Measurements from ENCODE around the gene FBXL14. TPM values are rescaled to one million over a fixed set of nuclear protein-coding genes. Genes with fewer than 3 reads are reported as not detected.

Gene FBXL14
- total RNA-seq, 2 experiments from 2014 or later = 11.4 to 11.9 TPM

DNA sequence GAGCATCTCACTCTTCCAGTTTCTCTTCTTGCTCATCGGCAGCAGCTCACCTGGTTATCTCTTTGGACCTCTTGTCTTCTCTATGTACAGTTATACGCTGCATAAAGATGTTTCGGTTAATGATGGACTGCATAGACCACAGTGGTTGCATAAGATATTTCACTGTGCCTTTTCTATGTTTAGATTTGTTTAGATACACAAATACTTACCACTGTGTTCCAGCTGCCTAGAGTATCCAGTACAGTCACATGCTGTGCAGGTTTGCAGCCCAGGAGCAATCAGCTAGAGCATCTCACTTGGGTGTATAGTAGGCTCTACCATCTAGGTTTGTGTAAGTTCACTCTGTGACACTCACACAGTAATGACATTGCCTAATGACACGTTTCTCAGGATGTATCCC lies 57.6 kb downstream of the FBXL14 start:
- Mint-ChIP-seq H3K27ac (no peak overlapping the region), H3K4me3 (no peak overlapping the region), H3K4me1 (ENCODE audit: low read depth) (peaks cover 25% of the 10 kb centered on the region), H3K36me3 (ENCODE audit: low read depth) (no peaks in the 10 kb centered on the region), H3K9me3 (no peaks in the 10 kb centered on the region), H3K27me3 (ENCODE audit: low read depth) (peaks cover 67% of the 10 kb centered on the region)
- intact Hi-C loops (cut with micrococcal nuclease) = no loop called here
- no peak for DNase-seq
- CTCF ChIA-PET = no interaction called here

- no peak overlapping the region for H3K27ac Mint-ChIP-seq
- CTCF ChIA-PET = interaction anchor here (0.6 to 1.9 kb wide), 6 partner anchors 17 to 409 kb away, joined by 3 to 7 read pairs (median 4); no protein-coding TSS in a partner anchor
- peaks cover 30% of the 10 kb centered on the region for H3K4me1 Mint-ChIP-seq (ENCODE audit: low read depth)
- no peak for DNase-seq
- no peaks in the 10 kb centered on the region for H3K36me3 Mint-ChIP-seq (ENCODE audit: low read depth)
- H3K27me3 Mint-ChIP-seq (ENCODE audit: low read depth) = peaks cover 59% of the 10 kb centered on the region
- intact Hi-C loops (cut with micrococcal nuclease) = loop anchor here (5.0 kb wide), 1 partner anchor 417 kb away; no protein-coding TSS in a partner anchor
- H3K9me3 Mint-ChIP-seq = no peaks in the 10 kb centered on the region
- H3K4me3 Mint-ChIP-seq = no peak overlapping the region
Observed at GRCh38 chr12:1534748-1535147, 59.6 kb downstream of the FBXL14 start.

GRCh38 chr12:1533602-1534304 lies 60.6 kb downstream of the FBXL14 start:
- peaks cover 61% of the 10 kb centered on the region for H3K27me3 Mint-ChIP-seq (ENCODE audit: low read depth)
- intact Hi-C loops (cut with micrococcal nuclease) = loop anchor here (2.0 to 5.0 kb wide), 2 partner anchors 73 to 416 kb away; no protein-coding TSS in a partner anchor
- DNase-seq = peak; percentile 60
- H3K27ac Mint-ChIP-seq = no peak overlapping the region
- CTCF ChIA-PET = interaction anchor here (0.7 to 1.9 kb wide), 5 partner anchors 16 to 416 kb away, joined by 3 to 7 read pairs (median 4); no protein-coding TSS in a partner anchor
- no peaks in the 10 kb centered on the region for H3K9me3 Mint-ChIP-seq
- no peaks in the 10 kb centered on the region for H3K36me3 Mint-ChIP-seq (ENCODE audit: low read depth)
- peaks cover 33% of the 10 kb centered on the region for H3K4me1 Mint-ChIP-seq (ENCODE audit: low read depth)
- peak overlapping the region; percentile 63 for H3K4me3 Mint-ChIP-seq

- peak; percentile 22 for DNase-seq
- Mint-ChIP-seq H3K4me1 (ENCODE audit: low read depth) (peaks cover 33% of the 10 kb centered on the region), H3K27ac (no peak overlapping the region), H3K4me3 (peak overlapping the region; percentile 63), H3K27me3 (ENCODE audit: low read depth) (peaks cover 63% of the 10 kb centered on the region), H3K36me3 (ENCODE audit: low read depth) (no peaks in the 10 kb centered on the region), H3K9me3 (no peaks in the 10 kb centered on the region)
- intact Hi-C loops (cut with micrococcal nuclease) = loop anchor here (2.0 to 5.0 kb wide), 2 partner anchors 74 to 416 kb away; no protein-coding TSS in a partner anchor
- CTCF ChIA-PET = interaction anchor here (0.8 to 1.8 kb wide), 4 partner anchors 11 to 415 kb away, joined by 3 to 6 read pairs (median 4); no protein-coding TSS in a partner anchor
Observed at GRCh38 chr12:1533205-1533601, 61.2 kb downstream of the FBXL14 start.

GRCh38 chr12:1532375-1533165 lies 61.8 kb downstream of the FBXL14 start:
- Mint-ChIP-seq H3K36me3 (ENCODE audit: low read depth) (no peaks in the 10 kb centered on the region), H3K27ac (no peak overlapping the region), H3K9me3 (no peaks in the 10 kb centered on the region), H3K4me3 (peak overlapping the region; percentile 63), H3K27me3 (ENCODE audit: low read depth) (peaks cover 65% of the 10 kb centered on the region), H3K4me1 (ENCODE audit: low read depth) (peaks cover 33% of the 10 kb centered on the region)
- intact Hi-C loops (cut with micrococcal nuclease) = loop anchor here (2.0 to 5.0 kb wide), 2 partner anchors 74 to 415 kb away; no protein-coding TSS in a partner anchor
- no peak for DNase-seq
- CTCF ChIA-PET = interaction anchor here (0.8 to 1.8 kb wide), 4 partner anchors 12 to 415 kb away, joined by 3 to 6 read pairs (median 4); no protein-coding TSS in a partner anchor

DNA sequence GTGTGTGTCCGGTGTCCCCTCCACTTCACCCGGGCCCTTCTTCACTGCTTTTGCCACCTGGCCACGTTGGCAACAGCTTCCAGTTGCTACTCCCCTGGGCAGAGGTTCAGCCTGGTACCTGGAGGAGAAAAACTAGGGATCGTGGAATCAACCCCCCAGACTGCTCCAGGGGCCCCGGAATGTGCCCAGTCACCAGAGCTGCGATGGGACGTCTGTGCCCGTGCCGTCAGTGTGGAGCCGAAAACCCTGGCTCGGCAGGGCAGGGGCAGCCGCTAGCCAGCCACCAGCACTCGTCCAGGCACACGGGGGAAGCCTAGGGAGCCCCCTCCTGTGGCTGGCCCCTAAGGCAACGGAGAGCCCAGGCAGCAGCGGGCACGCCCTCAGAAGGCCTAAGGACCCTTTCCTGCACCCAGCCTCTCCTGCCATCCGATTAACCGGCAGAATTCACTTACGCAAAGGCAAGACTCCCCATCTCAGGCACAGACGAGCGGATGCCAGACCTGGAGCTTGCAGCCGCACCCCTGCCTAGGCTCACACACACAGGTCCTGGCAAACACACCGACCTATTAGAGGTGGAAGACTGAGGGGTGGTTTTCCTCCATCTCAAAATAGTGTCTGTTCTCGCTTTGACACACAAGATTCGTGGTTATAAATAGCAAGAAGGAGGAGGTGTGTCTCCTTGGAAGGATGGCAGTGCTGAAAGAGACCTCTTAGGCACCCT lies 62.6 kb downstream of the FBXL14 start:
- H3K36me3 Mint-ChIP-seq (ENCODE audit: low read depth) = no peaks in the 10 kb centered on the region
- peak overlapping the region; percentile 59 for H3K4me3 Mint-ChIP-seq
- intact Hi-C loops (cut with micrococcal nuclease) = loop anchor here (2.0 to 5.0 kb wide), 2 partner anchors 75 to 415 kb away; no protein-coding TSS in a partner anchor
- CTCF ChIA-PET = interaction anchor here (0.6 to 1.6 kb wide), 2 partner anchors 52 kb away, joined by 3 to 6 read pairs; no protein-coding TSS in a partner anchor
- no peaks in the 10 kb centered on the region for H3K9me3 Mint-ChIP-seq
- DNase-seq = no peak
- H3K27ac Mint-ChIP-seq = no peak overlapping the region
- H3K4me1 Mint-ChIP-seq (ENCODE audit: low read depth) = peaks cover 33% of the 10 kb centered on the region
- peaks cover 62% of the 10 kb centered on the region for H3K27me3 Mint-ChIP-seq (ENCODE audit: low read depth)

DNA sequence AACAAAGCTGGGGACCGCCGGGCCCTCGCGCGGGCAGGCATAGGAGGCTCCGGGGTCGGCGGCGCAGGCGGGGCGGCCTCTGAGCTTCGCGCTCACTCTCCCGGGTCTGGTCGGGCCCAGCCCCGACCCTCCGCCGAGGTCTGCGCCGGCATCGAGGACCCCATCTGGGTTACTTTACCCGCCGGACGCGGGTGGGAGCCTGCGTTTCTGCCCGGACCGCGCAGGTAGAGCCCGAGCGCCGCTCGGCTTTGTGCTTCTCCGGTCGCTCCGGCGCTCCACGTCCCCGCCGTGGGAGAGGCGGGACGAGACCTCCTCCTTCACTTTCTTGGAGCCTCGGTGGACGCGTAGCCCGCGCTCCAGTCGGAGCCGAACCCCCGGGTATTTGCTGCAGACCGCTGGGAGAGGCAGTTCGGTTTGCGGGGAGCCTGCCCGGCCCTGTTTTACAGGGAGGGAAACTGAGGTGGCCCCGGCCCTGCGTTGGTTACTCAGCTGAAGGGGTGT lies 63.2 kb downstream of the FBXL14 start:
- H3K36me3 Mint-ChIP-seq (ENCODE audit: low read depth) = no peaks in the 10 kb centered on the region
- H3K27me3 Mint-ChIP-seq (ENCODE audit: low read depth) = peaks cover 62% of the 10 kb centered on the region
- H3K9me3 Mint-ChIP-seq = no peaks in the 10 kb centered on the region
- H3K4me1 Mint-ChIP-seq (ENCODE audit: low read depth) = peaks cover 33% of the 10 kb centered on the region
- intact Hi-C loops (cut with micrococcal nuclease) = loop anchor here (5.0 kb wide), 1 partner anchor 414 kb away; no protein-coding TSS in a partner anchor
- no peak overlapping the region for H3K27ac Mint-ChIP-seq
- CTCF ChIA-PET = interaction anchor here (0.6 kb wide), 1 partner anchor 53 kb away, joined by 3 read pairs; no protein-coding TSS in a partner anchor
- peak overlapping the region; percentile 59 for H3K4me3 Mint-ChIP-seq
- no peak for DNase-seq

GRCh38 chr12:1530592-1531152 lies 63.7 kb downstream of the FBXL14 start:
- Mint-ChIP-seq H3K27me3 (ENCODE audit: low read depth) (peaks cover 60% of the 10 kb centered on the region), H3K4me3 (no peak overlapping the region), H3K9me3 (no peaks in the 10 kb centered on the region), H3K4me1 (ENCODE audit: low read depth) (peaks cover 33% of the 10 kb centered on the region), H3K27ac (no peak overlapping the region), H3K36me3 (ENCODE audit: low read depth) (no peaks in the 10 kb centered on the region)
- no peak for DNase-seq
- intact Hi-C loops (cut with micrococcal nuclease) = loop anchor here (5.0 kb wide), 1 partner anchor 413 kb away; no protein-coding TSS in a partner anchor
- CTCF ChIA-PET = interaction anchor here (0.6 kb wide), 1 partner anchor 54 kb away, joined by 3 read pairs; no protein-coding TSS in a partner anchor

- CTCF ChIA-PET = no interaction called here
- no peaks in the 10 kb centered on the region for H3K9me3 Mint-ChIP-seq
- H3K27me3 Mint-ChIP-seq (ENCODE audit: low read depth) = peaks cover 64% of the 10 kb centered on the region
- DNase-seq = no peak
- peak overlapping the region; percentile 76 for H3K4me3 Mint-ChIP-seq
- H3K27ac Mint-ChIP-seq = no peak overlapping the region
- intact Hi-C loops (cut with micrococcal nuclease) = loop anchor here (5.0 kb wide), 1 partner anchor 413 kb away; no protein-coding TSS in a partner anchor
- peaks cover 33% of the 10 kb centered on the region for H3K4me1 Mint-ChIP-seq (ENCODE audit: low read depth)
- H3K36me3 Mint-ChIP-seq (ENCODE audit: low read depth) = no peaks in the 10 kb centered on the region
Observed at GRCh38 chr12:1529862-1530591, 64.4 kb downstream of the FBXL14 start.

DNA sequence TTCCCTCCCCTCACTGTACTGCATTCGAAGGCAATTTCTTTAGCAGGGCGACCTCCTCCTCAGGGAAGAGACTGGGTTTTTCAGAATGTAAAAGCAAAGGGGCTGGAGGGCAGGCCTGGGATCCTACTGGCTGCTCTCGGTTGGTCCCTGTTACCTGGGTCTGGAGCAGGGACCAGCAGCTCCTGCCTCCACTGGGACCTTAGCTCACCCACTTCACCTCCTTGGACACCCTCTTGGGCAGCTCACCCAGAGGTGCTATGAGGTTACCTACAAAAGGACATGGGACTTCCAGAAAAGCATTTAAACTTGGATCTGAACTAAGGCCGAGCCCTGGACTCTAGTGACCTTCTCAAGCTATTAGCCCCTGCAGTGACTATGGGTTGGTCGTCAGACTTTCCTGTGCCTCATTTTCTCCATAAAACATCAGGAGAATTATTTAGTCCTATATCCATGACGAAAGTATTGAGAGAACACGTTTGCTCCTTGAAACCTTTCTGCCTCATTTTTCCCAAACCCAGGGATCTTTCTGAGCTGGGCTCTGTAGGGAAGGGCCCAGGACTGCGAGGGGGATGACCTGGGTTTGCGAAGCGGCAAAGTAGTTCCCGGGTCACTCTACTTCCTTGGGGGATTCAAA lies 65.0 kb downstream of the FBXL14 start:
- CTCF ChIA-PET = interaction anchor here (1.6 to 1.7 kb wide), 2 partner anchors 12 to 411 kb away, joined by 4 to 5 read pairs; no protein-coding TSS in a partner anchor
- intact Hi-C loops (cut with micrococcal nuclease) = no loop called here
- Mint-ChIP-seq H3K4me1 (ENCODE audit: low read depth) (peaks cover 31% of the 10 kb centered on the region), H3K4me3 (peak overlapping the region; percentile 76), H3K9me3 (no peaks in the 10 kb centered on the region), H3K36me3 (ENCODE audit: low read depth) (no peaks in the 10 kb centered on the region), H3K27ac (no peak overlapping the region), H3K27me3 (ENCODE audit: low read depth) (peaks cover 64% of the 10 kb centered on the region)
- no peak for DNase-seq

Data from activated naive CD4-positive, alpha-beta T cell treated with anti-CD3 and anti-CD28 coated beads for 36 hours (primary cell).